Measurements from ENCODE around the gene RAI14. TPM values are rescaled to one million over a fixed set of nuclear protein-coding genes. Genes with fewer than 3 reads are reported as not detected.
A peak's percentile ranks its signal among the peaks of the same experiment; 100 is the strongest.

RAI14 gene
- total RNA-seq, 1 experiment from 2014 or later, result 62.0 TPM

- Histone ChIP-seq H3K4me3 (ENCODE audit: insufficient read depth, low read depth, low read length) (peak overlapping the region; percentile 87), H3K36me3 (replicated peaks; ENCODE audit: control insufficient read depth, insufficient read depth, low read length) (peaks cover 4% of the 10 kb centered on the region), H3K27me3 (ENCODE audit: control insufficient read depth, insufficient read depth, low read length) (no peaks in the 10 kb centered on the region)
- DNase-seq, result peak; percentile 73
Measured at GRCh38 chr5:34656700-34657273, 659 bp downstream of the RAI14 start.

- Histone ChIP-seq H3K27me3 (ENCODE audit: control insufficient read depth, insufficient read depth, low read length) (no peaks in the 10 kb centered on the region), H3K36me3 (replicated peaks; ENCODE audit: control insufficient read depth, insufficient read depth, low read length) (peaks cover 6% of the 10 kb centered on the region), H3K4me3 (ENCODE audit: insufficient read depth, low read depth, low read length) (peak overlapping the region; percentile 87)
- DNase-seq, result peak; percentile 38
Measured at GRCh38 chr5:34657274-34657921, 1.3 kb downstream of the RAI14 start.

GRCh38 chr5:34657988-34658387 lies 1.9 kb downstream of the RAI14 start:
- Histone ChIP-seq H3K36me3 (replicated peaks; ENCODE audit: control insufficient read depth, insufficient read depth, low read length) (peaks cover 6% of the 10 kb centered on the region), H3K27me3 (ENCODE audit: control insufficient read depth, insufficient read depth, low read length) (no peaks in the 10 kb centered on the region), H3K4me3 (ENCODE audit: insufficient read depth, low read depth, low read length) (peak overlapping the region; percentile 87)
- peak; percentile 42 for DNase-seq

- no peak overlapping the region for H3K4me3 ChIP-seq (ENCODE audit: insufficient read depth, low read depth, low read length)
- no peaks in the 10 kb centered on the region for H3K27me3 ChIP-seq (ENCODE audit: control insufficient read depth, insufficient read depth, low read length)
- DNase-seq, result no peak
- H3K36me3 ChIP-seq (replicated peaks; ENCODE audit: control insufficient read depth, insufficient read depth, low read length), result peaks cover 6% of the 10 kb centered on the region
Measured at GRCh38 chr5:34659168-34659567, 3.0 kb downstream of the RAI14 start.

GRCh38 chr5:34660444-34660843 lies 4.3 kb downstream of the RAI14 start:
- H3K27me3 ChIP-seq (ENCODE audit: control insufficient read depth, insufficient read depth, low read length), result no peaks in the 10 kb centered on the region
- no peak for DNase-seq
- H3K4me3 ChIP-seq (ENCODE audit: insufficient read depth, low read depth, low read length), result no peak overlapping the region
- peaks cover 6% of the 10 kb centered on the region for H3K36me3 ChIP-seq (replicated peaks; ENCODE audit: control insufficient read depth, insufficient read depth, low read length)

GRCh38 chr5:34663771-34664496 lies 7.8 kb downstream of the RAI14 start:
- Histone ChIP-seq H3K36me3 (replicated peaks; ENCODE audit: control insufficient read depth, insufficient read depth, low read length) (peaks cover 8% of the 10 kb centered on the region), H3K4me3 (ENCODE audit: insufficient read depth, low read depth, low read length) (no peak overlapping the region), H3K27me3 (ENCODE audit: control insufficient read depth, insufficient read depth, low read length) (no peaks in the 10 kb centered on the region)
- DNase-seq, result no peak

- no peaks in the 10 kb centered on the region for H3K27me3 ChIP-seq (ENCODE audit: control insufficient read depth, insufficient read depth, low read length)
- no peak for DNase-seq
- H3K36me3 ChIP-seq (replicated peaks; ENCODE audit: control insufficient read depth, insufficient read depth, low read length), result peaks cover 7% of the 10 kb centered on the region
- no peak overlapping the region for H3K4me3 ChIP-seq (ENCODE audit: insufficient read depth, low read depth, low read length)
Measured at GRCh38 chr5:34666392-34667080, 10.4 kb downstream of the RAI14 start.

- no peak overlapping the region for H3K4me3 ChIP-seq (ENCODE audit: insufficient read depth, low read depth, low read length)
- DNase-seq, result no peak
- no peaks in the 10 kb centered on the region for H3K27me3 ChIP-seq (ENCODE audit: control insufficient read depth, insufficient read depth, low read length)
- H3K36me3 ChIP-seq (replicated peaks; ENCODE audit: control insufficient read depth, insufficient read depth, low read length), result peaks cover 2% of the 10 kb centered on the region
Measured at GRCh38 chr5:34667705-34668104, 11.6 kb downstream of the RAI14 start.

- H3K36me3 ChIP-seq (replicated peaks; ENCODE audit: control insufficient read depth, insufficient read depth, low read length), result peaks cover 2% of the 10 kb centered on the region; the same call in 1 of the 2 replicates
- no peak for DNase-seq
- no peaks in the 10 kb centered on the region for H3K27me3 ChIP-seq (ENCODE audit: control insufficient read depth, insufficient read depth, low read length)
- H3K4me3 ChIP-seq (ENCODE audit: insufficient read depth, low read depth, low read length), result no peak overlapping the region
Measured at GRCh38 chr5:34669931-34670516, 13.9 kb downstream of the RAI14 start.

- no peaks in the 10 kb centered on the region for H3K36me3 ChIP-seq (replicated peaks; ENCODE audit: control insufficient read depth, insufficient read depth, low read length)
- no peak for DNase-seq
- H3K27me3 ChIP-seq (ENCODE audit: control insufficient read depth, insufficient read depth, low read length), result no peaks in the 10 kb centered on the region
- H3K4me3 ChIP-seq (ENCODE audit: insufficient read depth, low read depth, low read length), result no peak overlapping the region
Measured at GRCh38 chr5:34672196-34672595, 16.1 kb downstream of the RAI14 start.

GRCh38 chr5:34673463-34674125 lies 17.5 kb downstream of the RAI14 start:
- no peaks in the 10 kb centered on the region for H3K36me3 ChIP-seq (replicated peaks; ENCODE audit: control insufficient read depth, insufficient read depth, low read length)
- no peaks in the 10 kb centered on the region for H3K27me3 ChIP-seq (ENCODE audit: control insufficient read depth, insufficient read depth, low read length)
- H3K4me3 ChIP-seq (ENCODE audit: insufficient read depth, low read depth, low read length), result no peak overlapping the region
- no peak for DNase-seq

GRCh38 chr5:34674187-34674586 lies 18.1 kb downstream of the RAI14 start:
- H3K36me3 ChIP-seq (replicated peaks; ENCODE audit: control insufficient read depth, insufficient read depth, low read length), result no peaks in the 10 kb centered on the region
- no peak for DNase-seq
- H3K4me3 ChIP-seq (ENCODE audit: insufficient read depth, low read depth, low read length), result no peak overlapping the region
- no peaks in the 10 kb centered on the region for H3K27me3 ChIP-seq (ENCODE audit: control insufficient read depth, insufficient read depth, low read length)

- DNase-seq, result no peak
- Histone ChIP-seq H3K27me3 (ENCODE audit: control insufficient read depth, insufficient read depth, low read length) (no peaks in the 10 kb centered on the region), H3K36me3 (replicated peaks; ENCODE audit: control insufficient read depth, insufficient read depth, low read length) (no peaks in the 10 kb centered on the region), H3K4me3 (ENCODE audit: insufficient read depth, low read depth, low read length) (no peak overlapping the region)
Measured at GRCh38 chr5:34675857-34676256, 19.7 kb downstream of the RAI14 start.

GRCh38 chr5:34676416-34676815 lies 20.3 kb downstream of the RAI14 start:
- no peak for DNase-seq
- Histone ChIP-seq H3K27me3 (ENCODE audit: control insufficient read depth, insufficient read depth, low read length) (no peaks in the 10 kb centered on the region), H3K4me3 (ENCODE audit: insufficient read depth, low read depth, low read length) (no peak overlapping the region), H3K36me3 (replicated peaks; ENCODE audit: control insufficient read depth, insufficient read depth, low read length) (no peaks in the 10 kb centered on the region)
